Activated T-cell treated with anti-CD3 and anti-CD28 coated beads for 1 hour (primary cell): ENCODE results near the gene OR2C1.

Experiments used
- DNase-seq: peaks from one replicate; pipeline ENCODE4 v3.0.0-alpha.2; 2020; ENCODE audit warnings: low read depth

The OR2C1 gene

DNA sequence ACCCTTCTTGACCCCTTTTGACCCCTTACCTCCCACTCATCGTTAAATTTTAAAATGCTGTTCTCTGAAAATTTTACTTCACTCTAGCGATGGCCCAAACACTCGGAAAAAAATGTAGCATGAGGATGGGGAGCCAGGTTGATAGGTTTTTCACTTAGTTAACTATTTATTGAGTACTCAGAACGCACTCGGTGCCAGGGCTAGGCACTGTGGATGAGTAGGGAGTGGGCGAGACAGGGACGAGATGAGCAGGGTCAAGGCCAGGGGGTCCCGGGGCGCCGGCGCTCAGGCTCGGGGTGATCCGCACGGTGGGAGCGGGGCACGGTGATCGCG lies 44.7 kb downstream of the OR2C1 start:
- DNase-seq = no peak

DNA sequence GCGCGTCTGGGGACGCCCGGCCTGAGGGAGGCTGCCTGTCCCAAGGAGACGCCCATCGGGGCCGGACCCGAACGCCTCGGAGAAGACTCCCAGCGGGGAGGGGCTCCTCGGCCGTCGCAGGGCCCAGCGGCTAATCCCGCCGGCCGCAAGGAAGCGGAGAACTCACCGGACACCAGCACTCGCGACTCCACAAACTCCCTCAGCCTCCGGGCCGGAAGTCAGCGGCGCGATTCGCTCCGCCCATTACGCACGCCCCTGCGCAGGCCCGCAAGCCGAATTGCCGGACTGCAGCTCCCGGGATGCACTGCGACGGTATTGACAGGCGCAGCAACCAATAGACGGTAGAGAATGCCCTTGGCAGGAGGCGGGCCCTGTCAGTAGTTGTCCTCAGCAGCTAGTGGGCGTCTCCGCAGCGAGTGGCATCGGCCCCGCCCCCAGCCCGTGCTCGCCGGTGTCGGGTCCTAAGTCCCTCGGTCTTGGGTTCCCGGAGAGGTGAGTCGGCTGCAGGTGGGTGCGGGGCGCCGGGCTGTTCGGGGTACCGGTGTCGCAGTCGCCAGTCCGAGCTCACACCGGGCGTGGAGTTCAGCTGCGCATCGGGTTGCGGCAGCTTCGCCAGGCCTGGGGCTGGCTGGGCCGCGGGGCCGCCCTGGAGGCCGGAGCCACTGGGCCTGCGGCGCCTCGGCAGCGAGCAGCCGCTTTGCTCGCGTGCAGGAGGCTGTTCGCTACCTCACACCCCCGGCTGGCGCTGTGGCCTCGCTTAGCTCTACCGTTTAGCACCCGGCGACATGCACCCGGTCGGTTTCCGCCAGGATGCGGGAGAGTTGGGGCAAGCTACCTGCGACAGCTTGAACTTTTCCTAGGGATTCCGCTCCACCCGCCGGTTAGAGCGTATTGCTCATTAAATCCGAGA lies 45.3 kb downstream of the OR2C1 start, which contains the start of the genes ZNF174 and ZSCAN32:
TSS of gene ZNF174 (plus strand) at position 437 of the 910 bp plus-strand sequence. CDS start 790 bp downstream, outside the sequence.
TSS of gene ZSCAN32 (minus strand) at position 226 of the 910 bp plus-strand sequence. CDS start 3,447 bp downstream, outside the sequence.
- peak; percentile 96 for DNase-seq

DNA sequence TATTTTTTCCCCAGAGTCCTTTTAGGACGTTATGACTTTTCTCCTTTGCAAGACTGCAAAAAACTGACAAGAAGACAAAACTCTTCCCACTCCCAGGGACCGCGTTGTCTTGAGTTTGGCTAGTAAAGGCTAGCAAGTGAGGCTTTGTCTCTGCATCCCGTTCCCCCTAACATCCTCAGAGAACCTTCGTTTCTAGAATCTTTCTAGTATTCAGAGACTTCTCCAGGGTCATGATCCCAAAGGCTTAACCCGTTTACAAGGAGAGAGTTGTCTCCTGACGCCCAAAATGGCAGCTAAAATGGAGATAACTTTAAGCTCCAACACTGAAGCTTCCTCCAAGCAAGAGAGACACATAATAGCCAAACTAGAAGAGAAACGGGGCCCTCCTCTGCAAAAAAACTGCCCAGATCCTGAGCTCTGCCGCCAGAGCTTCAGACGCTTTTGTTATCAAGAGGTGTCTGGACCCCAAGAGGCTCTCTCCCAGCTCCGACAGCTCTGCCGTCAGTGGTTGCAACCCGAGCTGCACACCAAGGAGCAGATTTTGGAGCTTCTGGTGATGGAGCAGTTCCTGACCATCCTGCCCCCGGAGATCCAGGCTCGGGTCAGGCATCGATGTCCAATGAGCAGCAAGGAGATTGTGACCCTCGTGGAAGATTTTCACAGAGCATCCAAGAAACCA lies 46.2 kb downstream of the OR2C1 start:
- DNase-seq = no peak
